ENCODE measurements around the gene ARHGAP11B. TPM values are rescaled to one million over a fixed set of nuclear protein-coding genes. Genes with fewer than 3 reads are reported as not detected.

Gene ARHGAP11B

Other genes starting within 250 kb of the ARHGAP11B start
- 2.0 and 4.7 TPM in 2 replicates for gene CHRFAM7A, start 232.6 kb upstream of the ARHGAP11B start, total RNA-seq
- gene GOLGA8R, start 211.9 kb upstream of the ARHGAP11B start, total RNA-seq = 0.35 and 1.6 TPM in 2 replicates
- gene GOLGA8Q, start 74.1 kb upstream of the ARHGAP11B start, total RNA-seq = 1.4 TPM in 1 of 2 replicates, not detected in the other
- gene GOLGA8H, start 22.1 kb upstream of the ARHGAP11B start, total RNA-seq = 0.69 and 0.99 TPM in 2 replicates

All from renal cortical epithelial cell (primary cell).